22Rv1 (cell line): ENCODE data around the gene TM4SF4.

Source experiments
- H3K27ac ChIP-seq: fragments of 450-650 bp; 2 replicates; pipeline ENCODE4 v1.5.1; 2017
- CTCF ChIP-seq: fragments of 450-650 bp; IDR thresholded peaks from 2 replicates; pipeline ENCODE4 v1.5.1; 2017; ENCODE audit warnings: mild to moderate bottlenecking
- ZFX ChIP-seq: fragments of 450-650 bp; IDR thresholded peaks from 2 replicates; pipeline ENCODE4 v1.6.1; 2017; ENCODE audit warnings: antibody characterized with exemption, borderline replicate concordance

Gene TM4SF4

GRCh38 chr3:149548669-149549065 is 74.2 kb downstream of the TM4SF4 start:
- no peak for TF ChIP-seq ZFX
- TF ChIP-seq CTCF, result no peak
- H3K27ac ChIP-seq, result no peak overlapping the region

GRCh38 chr3:149551500-149551899 is 77.0 kb downstream of the TM4SF4 start:
- H3K27ac ChIP-seq, result no peak overlapping the region

GRCh38 chr3:149552700-149553099 is 78.2 kb downstream of the TM4SF4 start:
- no peak overlapping the region for H3K27ac ChIP-seq
- TF ChIP-seq CTCF, result no peak
- TF ChIP-seq ZFX, result no peak

More at GRCh38 chr3:149551500-149551899, 77.0 kb downstream of the TM4SF4 start:
- TF ChIP-seq ZFX, result no peak
- TF ChIP-seq CTCF, result no peak
